Mucosa of descending colon (tissue), 3 donors: ENCODE results near the gene TAX1BP1. TPM values are rescaled to one million over a fixed set of nuclear protein-coding genes. Genes with fewer than 3 reads are reported as not detected.
"Not testable (repeated sequence)": the region's sequence is repeated elsewhere in the genome, so short reads cannot be mapped to it uniquely, and the experiment has no call there.

Experiments
- ATAC-seq: fragments of 200-7000 bp; cut with Tn5 transposase; one replicate; pipeline ENCODE4 v1.9.1; 2020; ENCODE audit warnings: mild to moderate bottlenecking, moderate library complexity
- DNase-seq, 3 donors: peaks; one replicate each; pipeline ENCODE4 v3.0.0-alpha.2; 2020
- H3K36me3 ChIP-seq: fragments of 200-600 bp; one replicate; pipeline ENCODE4 v1.8.0; 2021; ENCODE audit warnings: low read depth, mild to moderate bottlenecking
- H3K4me1 ChIP-seq: fragments of 200-600 bp; one replicate; pipeline ENCODE4 v1.8.0; 2021; ENCODE audit warnings: low read depth, mild to moderate bottlenecking
- H3K4me3 ChIP-seq: fragments of 200-600 bp; one replicate; pipeline ENCODE4 v1.8.0; 2021; ENCODE audit warnings: mild to moderate bottlenecking
- H3K9me3 ChIP-seq: fragments of 200-600 bp; one replicate; pipeline ENCODE4 v1.8.0; 2021; ENCODE audit warnings: mild to moderate bottlenecking
- intact Hi-C, 2 donors: fragments of 100-400 bp; cut with DNase I in 1 of 2; cut with micrococcal nuclease in 1 of 2; formaldehyde crosslinking; loops; one replicate each; pipeline versions ENCODE4 v1.11.0 to v1.11.1; 2022; cut with DNase I, micrococcal nuclease
- total RNA-seq, 3 donors: library from RNA; stranded (reverse); fragmentation: NEBNext Ultra II Directional in 2 of 3; extraction: Animal tissue kit (Norgen Biotek cat#: 25700) in 2 of 3; gene quantifications; one replicate each; pipeline versions ENCODE4 v1.2.1 to v1.2.4, GENCODE V29; 2021 to 2023
- TF ChIP-seq, protein P1 (sequence below): fragments of 200-600 bp; IDR thresholded peaks from one replicate; pipeline ENCODE4 v1.8.0; 2022; ENCODE audit warnings: antibody characterized with exemption, mild to moderate bottlenecking
- donor health status: DM: no; HTN: no; CAD: no; lungs with moderate emphysema.
- donor health status: DM: no; HTN: no; CAD: no.
- donor health status: DM: no; HTN: yes; CAD: no.

TAX1BP1 gene
- total RNA-seq, 3 donors from 2014 or later = 115 to 163 (median 150) TPM

GRCh38 chr7:27739301-27739908 lies 557 bp upstream of the TAX1BP1 start:
- Histone ChIP-seq H3K9me3 (no peaks in the 10 kb centered on the region), H3K36me3 (no peaks in the 10 kb centered on the region), H3K4me1 (peaks cover 24% of the 10 kb centered on the region), H3K4me3 (peak overlapping the region; percentile 80)
- peak; percentile 29 for ATAC-seq
- TF ChIP-seq, protein P1, sequence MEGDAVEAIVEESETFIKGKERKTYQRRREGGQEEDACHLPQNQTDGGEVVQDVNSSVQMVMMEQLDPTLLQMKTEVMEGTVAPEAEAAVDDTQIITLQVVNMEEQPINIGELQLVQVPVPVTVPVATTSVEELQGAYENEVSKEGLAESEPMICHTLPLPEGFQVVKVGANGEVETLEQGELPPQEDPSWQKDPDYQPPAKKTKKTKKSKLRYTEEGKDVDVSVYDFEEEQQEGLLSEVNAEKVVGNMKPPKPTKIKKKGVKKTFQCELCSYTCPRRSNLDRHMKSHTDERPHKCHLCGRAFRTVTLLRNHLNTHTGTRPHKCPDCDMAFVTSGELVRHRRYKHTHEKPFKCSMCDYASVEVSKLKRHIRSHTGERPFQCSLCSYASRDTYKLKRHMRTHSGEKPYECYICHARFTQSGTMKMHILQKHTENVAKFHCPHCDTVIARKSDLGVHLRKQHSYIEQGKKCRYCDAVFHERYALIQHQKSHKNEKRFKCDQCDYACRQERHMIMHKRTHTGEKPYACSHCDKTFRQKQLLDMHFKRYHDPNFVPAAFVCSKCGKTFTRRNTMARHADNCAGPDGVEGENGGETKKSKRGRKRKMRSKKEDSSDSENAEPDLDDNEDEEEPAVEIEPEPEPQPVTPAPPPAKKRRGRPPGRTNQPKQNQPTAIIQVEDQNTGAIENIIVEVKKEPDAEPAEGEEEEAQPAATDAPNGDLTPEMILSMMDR = no peak
- DNase-seq = peak in 1 of 3 donors; percentile 50
- intact Hi-C loops = no loop called here

GRCh38 chr7:27740449-27741086 lies 606 bp downstream of the TAX1BP1 start:
- Histone ChIP-seq H3K4me3 (peak overlapping the region; percentile 80), H3K36me3 (no peaks in the 10 kb centered on the region), H3K9me3 (no peaks in the 10 kb centered on the region), H3K4me1 (peaks cover 21% of the 10 kb centered on the region)
- TF ChIP-seq, protein P1 = no peak
- peak; percentile 97 to 98 (median 97) for DNase-seq
- ATAC-seq = peak; percentile 89
- intact Hi-C loops = no loop called here

DNA sequence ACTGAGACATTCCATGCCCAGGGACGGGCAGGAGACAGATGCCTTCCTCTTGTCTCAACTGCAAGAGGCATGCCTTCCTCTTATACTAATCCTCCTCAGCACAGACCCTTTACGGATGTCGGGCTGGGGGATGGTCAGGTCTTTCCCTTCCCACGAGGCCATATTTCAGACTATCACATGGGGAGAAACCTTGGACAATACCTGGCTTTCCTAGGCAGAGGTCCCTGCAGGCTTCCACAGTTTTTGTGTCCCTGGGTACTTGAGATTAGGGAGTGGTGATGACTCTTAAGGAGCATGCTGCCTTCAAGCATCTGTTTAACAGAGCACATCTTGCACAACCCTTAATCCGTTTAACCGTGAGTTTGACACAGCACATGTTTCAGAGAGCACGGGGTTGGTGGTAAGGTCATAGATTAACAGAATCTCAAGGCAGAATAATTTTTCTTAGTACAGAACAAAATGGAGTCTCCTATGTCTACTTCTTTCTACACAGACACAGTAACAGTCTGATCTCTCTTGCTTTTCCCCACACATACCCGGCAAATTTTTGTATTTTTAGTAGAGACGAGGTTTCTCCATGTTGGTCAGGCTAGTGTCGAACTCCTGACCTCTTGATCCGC lies 2.2 kb downstream of the TAX1BP1 start:
- intact Hi-C loops = not testable (repeated sequence)

DNA sequence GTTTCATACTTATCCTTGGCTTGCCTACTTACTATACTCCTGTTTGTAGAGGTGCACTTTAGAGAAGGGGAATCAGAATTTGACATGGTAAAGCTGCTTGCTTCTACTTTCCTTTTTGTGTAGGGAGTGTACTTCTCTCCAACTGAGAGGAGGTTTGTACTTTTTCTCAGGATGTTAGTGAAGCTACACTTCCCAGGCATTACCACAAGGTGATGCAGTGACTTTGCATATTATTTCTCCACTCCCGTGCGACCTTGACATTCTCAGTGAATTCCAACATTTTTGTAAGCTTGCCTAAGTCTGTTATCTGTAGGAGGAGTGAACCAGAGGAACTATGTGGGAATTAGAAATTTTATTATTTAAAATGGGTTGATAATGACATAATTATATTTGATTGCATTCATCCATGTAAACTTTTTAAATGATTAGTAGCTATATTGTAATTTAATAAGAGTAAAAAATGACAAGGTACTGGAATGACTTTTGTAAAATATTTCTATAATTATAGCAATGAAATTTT lies 5.2 kb downstream of the TAX1BP1 start:
- DNase-seq (no peak), ATAC-seq (peak; percentile 21)
- intact Hi-C loops = no loop called here
- Histone ChIP-seq H3K4me3 (no peak overlapping the region), H3K9me3 (no peaks in the 10 kb centered on the region), H3K36me3 (no peaks in the 10 kb centered on the region), H3K4me1 (peaks cover 12% of the 10 kb centered on the region)
- TF ChIP-seq, protein P1 = no peak

More for the DNA sequence above, 2.2 kb downstream of the TAX1BP1 start:
- H3K4me1 ChIP-seq = peaks cover 28% of the 10 kb centered on the region
- DNase-seq, H3K36me3 ChIP-seq, H3K9me3 ChIP-seq, H3K4me3 ChIP-seq, ATAC-seq: not testable (repeated sequence)

DNA sequence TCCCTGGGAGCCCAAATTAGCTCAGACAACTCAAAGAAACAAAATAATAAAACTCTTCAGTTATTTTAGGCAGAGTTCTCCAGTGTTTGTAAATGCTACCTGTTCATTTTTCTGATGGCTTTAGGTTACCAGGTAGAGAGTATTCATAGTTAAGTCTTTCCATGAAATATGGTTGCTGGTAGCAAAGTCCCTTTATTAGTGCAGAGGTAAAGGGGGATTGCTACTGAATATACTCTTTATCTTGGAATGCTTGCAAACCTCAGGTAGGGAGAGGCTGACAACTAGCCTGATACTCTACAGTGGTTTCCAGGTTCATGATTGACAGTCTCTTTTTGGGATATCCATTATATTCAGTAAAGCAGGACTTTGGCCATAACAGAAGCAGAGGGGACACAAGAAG lies 6.5 kb downstream of the TAX1BP1 start:
- no peak overlapping the region for H3K4me3 ChIP-seq
- no peaks in the 10 kb centered on the region for H3K9me3 ChIP-seq
- H3K36me3 ChIP-seq = no peaks in the 10 kb centered on the region
- ATAC-seq (no peak), DNase-seq (no peak)
- TF ChIP-seq, protein P1 = no peak
- intact Hi-C loops = no loop called here
- H3K4me1 ChIP-seq = peaks cover 12% of the 10 kb centered on the region

GRCh38 chr7:27746978-27747377 lies 7.0 kb downstream of the TAX1BP1 start:
- intact Hi-C loops = no loop called here
- H3K4me3 ChIP-seq = no peak overlapping the region
- H3K36me3 ChIP-seq = no peaks in the 10 kb centered on the region
- peaks cover 12% of the 10 kb centered on the region for H3K4me1 ChIP-seq
- TF ChIP-seq, protein P1 = no peak
- H3K9me3 ChIP-seq = no peaks in the 10 kb centered on the region
- ATAC-seq = no peak
- DNase-seq = no peak
